Body of pancreas (tissue), 4 donors: ENCODE results near the gene RNF11. TPM values are rescaled to one million over a fixed set of nuclear protein-coding genes. Genes with fewer than 3 reads are reported as not detected.

Source experiments
- ATAC-seq: fragments of 150-250 bp; one replicate; pipeline ENCODE4 v1.9.1; 2016
- DNase-seq, 4 donors: peaks; one replicate each; pipeline ENCODE4 v3.0.0-alpha.2; 2019
- H3K27ac ChIP-seq, 4 donors: fragments of 200-600 bp; sonication (generic); 1 replicate in 3 of 4; 2 replicates in 1 of 4; pipeline versions ENCODE4 v1.5.1 to v1.6.1; 2016 to 2019; ENCODE audit warnings: mild to moderate bottlenecking in 1 of 4, mixed read lengths in 1 of 4, moderate library complexity in 1 of 4
- H3K27me3 ChIP-seq, 2 donors: fragments of 200-600 bp; sonication (generic); one replicate each; pipeline ENCODE4 v1.6.0; 2016; ENCODE audit warnings: mild to moderate bottlenecking in 1 of 2
- H3K36me3 ChIP-seq, 2 donors: fragments of 200-600 bp; sonication (generic); replicated peaks in 1 of 2; 2 replicates each; pipeline ENCODE4 v1.5.1; 2016; ENCODE audit warnings: low read depth in 2 of 2; ENCODE audit not compliant: insufficient read depth in 1 of 2
- H3K4me1 ChIP-seq: fragments of 200-600 bp; sonication (generic); one replicate; pipeline ENCODE4 v1.6.0; 2016
- H3K4me3 ChIP-seq, 2 donors: fragments of 200-600 bp; sonication (generic); 1 replicate in 1 of 2; 2 replicates in 1 of 2; pipeline ENCODE4 v1.5.1; 2016 to 2019
- H3K9me3 ChIP-seq, 3 donors: fragments of 200-600 bp; sonication (generic); 1 replicate in 2 of 3; 2 replicates in 1 of 3; pipeline ENCODE4 v1.5.1; 2016
- CTCF ChIP-seq, 7 experiments: fragments of 450-650 bp in 4 of 7; fragments of 200-600 bp in 3 of 7; sonication (generic) in 3 of 7; IDR thresholded peaks; one replicate each; pipeline ENCODE4 v1.5.1; 2016 to 2019; ENCODE audit warnings: antibody characterized with exemption in 7 of 7
- POLR2A ChIP-seq, 3 donors: fragments of 450-650 bp; IDR thresholded peaks; one replicate each; pipeline ENCODE4 v1.6.1; 2016; ENCODE audit warnings: antibody characterized with exemption in 3 of 3, mild to moderate bottlenecking in 2 of 3
- WGBS, 2 donors: methylation state at CpG; one replicate each; pipeline ENCODE4 v1.1.5; 2017; 5-methylcytosine and 5-hydroxymethylcytosine counted together
- intact Hi-C: fragments of 100-400 bp; cut with DNase I; formaldehyde crosslinking; loops from one replicate; pipeline ENCODE4 v1.15.1; 2023
- total RNA-seq, 2 donors: library from RNA; depleted of rRNA; stranded (reverse); fragments of >200 nt; gene quantifications; one replicate each; pipeline ENCODE4 v1.1.0, GENCODE V29; 2016

The RNF11 gene
- total RNA-seq, 2 donors from 2014 or later = 33.2 to 34.9 TPM

- 93 to 96% methylated on average over 4 of the region's 4 CpGs for WGBS, 2 donors
- TF ChIP-seq POLR2A (IDR thresholded peaks at IDR 0.05) = no peak
- no peak for TF ChIP-seq CTCF (IDR thresholded peaks at IDR 0.05)
- no peak overlapping the region for H3K27ac ChIP-seq
- DNase-seq (no peak), ATAC-seq (no peak)
- peaks cover 17% of the 10 kb centered on the region for H3K4me1 ChIP-seq
- peaks cover 0 to 2% of the 10 kb centered on the region in 2 donors for H3K36me3 ChIP-seq
- H3K27me3 ChIP-seq = no peaks in the 10 kb centered on the region
- no peaks in the 10 kb centered on the region for H3K9me3 ChIP-seq
- no peak overlapping the region for H3K4me3 ChIP-seq
- intact Hi-C loops = no loop called here
Observed at GRCh38 chr1:51280321-51280978, 44.4 kb downstream of the RNF11 start.

- Histone ChIP-seq H3K36me3 (peaks cover 0 to 2% of the 10 kb centered on the region in 2 donors), H3K27me3 (no peaks in the 10 kb centered on the region), H3K4me1 (peaks cover 17% of the 10 kb centered on the region), H3K9me3 (no peaks in the 10 kb centered on the region), H3K27ac (no peak overlapping the region), H3K4me3 (no peak overlapping the region)
- ATAC-seq (no peak), DNase-seq (no peak)
- WGBS, 2 donors = 66 to 68% methylated on average over 5 of the region's 5 CpGs
- intact Hi-C loops = no loop called here
- TF ChIP-seq CTCF (IDR thresholded peaks at IDR 0.05) = no peak
- no peak for TF ChIP-seq POLR2A (IDR thresholded peaks at IDR 0.05)
Observed at GRCh38 chr1:51281807-51282206, 45.7 kb downstream of the RNF11 start.

GRCh38 chr1:51282605-51283004, 46.5 kb downstream of the RNF11 start:
- H3K27ac ChIP-seq = no peak overlapping the region
- DNase-seq (no peak), ATAC-seq (no peak)
- 93 to 94% methylated on average over 5 of the region's 5 CpGs for WGBS, 2 donors
- H3K4me3 ChIP-seq = no peak overlapping the region
- intact Hi-C loops = no loop called here
- H3K4me1 ChIP-seq = peaks cover 17% of the 10 kb centered on the region
- H3K36me3 ChIP-seq = no peaks in the 10 kb centered on the region
- H3K27me3 ChIP-seq = no peaks in the 10 kb centered on the region
- no peak for TF ChIP-seq CTCF (IDR thresholded peaks at IDR 0.05)
- no peak for TF ChIP-seq POLR2A (IDR thresholded peaks at IDR 0.05)
- H3K9me3 ChIP-seq = no peaks in the 10 kb centered on the region

- 9 to 14% methylated on average over 5 of the region's 5 CpGs for WGBS, 2 donors
- H3K27ac ChIP-seq = no peak overlapping the region
- intact Hi-C loops = no loop called here
Observed at GRCh38 chr1:51283979-51284378, 47.9 kb downstream of the RNF11 start.

More at GRCh38 chr1:51283979-51284378, 47.9 kb downstream of the RNF11 start:
- no peak overlapping the region for H3K4me3 ChIP-seq
- TF ChIP-seq POLR2A (IDR thresholded peaks at IDR 0.05) = no peak
- TF ChIP-seq CTCF (IDR thresholded peaks at IDR 0.05) = no peak
- H3K27me3 ChIP-seq = no peaks in the 10 kb centered on the region
- DNase-seq (no peak), ATAC-seq (no peak)
- H3K36me3 ChIP-seq = peaks cover 0 to 2% of the 10 kb centered on the region in 2 donors
- no peaks in the 10 kb centered on the region for H3K9me3 ChIP-seq
- H3K4me1 ChIP-seq = peaks cover 17% of the 10 kb centered on the region
